A673 (cell line): Measurements from ENCODE around the gene SPRED3. TPM values are rescaled to one million over a fixed set of nuclear protein-coding genes. Genes with fewer than 3 reads are reported as not detected.

ENCODE experiments used
- BruUV-seq: library from RNA; stranded (reverse); fragments of 400-500 nt; replicated peaks from 2 replicates; lab custom pipeline; 2021; lab: Mats Ljungman, UMichigan
- CTCF ChIA-PET: fragments of 300-600 bp; sonication (Branson Sonifier 250); formaldehyde crosslinking; loops from one replicate; lab custom pipeline; 2022; ENCODE audit warnings: antibody characterized with exemption; lab: Charles Lee
- POLR2A ChIA-PET: fragments of 300-600 bp; sonication (Branson Sonifier 250); formaldehyde crosslinking; loops from one replicate; lab custom pipeline; 2022; ENCODE audit warnings: antibody characterized with exemption; ENCODE audit not compliant: low non-redundant PET; lab: Charles Lee
- DNase-seq: peaks from one replicate; pipeline ENCODE4 v3.0.0-alpha.2; 2015; ENCODE audit warnings: low spot score
- H3K27ac ChIP-seq: fragments of 200-600 bp; sonication (generic); 2 replicates; pipeline ENCODE4 v1.5.1; 2016; ENCODE audit warnings: mixed run types, low read depth, mild to moderate bottlenecking, mixed read lengths, antibody characterized with exemption, low read length; ENCODE audit not compliant: poor library complexity, severe bottlenecking
- H3K27me3 ChIP-seq: fragments of 200-600 bp; sonication (generic); replicated peaks from 2 replicates; pipeline ENCODE4 v1.6.1; 2017; ENCODE audit warnings: mixed run types, low read depth, mild to moderate bottlenecking, mixed read lengths, antibody characterized with exemption, low read length; ENCODE audit not compliant: insufficient read depth, poor library complexity
- H3K36me3 ChIP-seq: fragments of 200-600 bp; sonication (generic); 2 replicates; pipeline ENCODE4 v1.6.1; 2016; ENCODE audit warnings: mixed run types, mild to moderate bottlenecking, mixed read lengths, antibody characterized with exemption, low read length; ENCODE audit not compliant: insufficient read depth, poor library complexity, severe bottlenecking
- H3K4me1 ChIP-seq: fragments of 200-600 bp; sonication (generic); 2 replicates; pipeline ENCODE4 v1.6.1; 2017; ENCODE audit warnings: mixed run types, mild to moderate bottlenecking, mixed read lengths, antibody characterized with exemption, low read length; ENCODE audit not compliant: insufficient read depth, poor library complexity, severe bottlenecking
- H3K4me3 ChIP-seq: fragments of 200-600 bp; sonication (generic); 2 replicates; pipeline ENCODE4 v1.5.1; 2016; ENCODE audit warnings: low read depth, mixed run types, mild to moderate bottlenecking, mixed read lengths, low read length; ENCODE audit not compliant: poor library complexity, severe bottlenecking
- H3K9me3 ChIP-seq: fragments of 200-600 bp; sonication (generic); 2 replicates; pipeline ENCODE4 v1.6.1; 2016; ENCODE audit warnings: mixed run types, low read depth, mild to moderate bottlenecking, mixed read lengths, antibody characterized with exemption, low read length; ENCODE audit not compliant: poor library complexity, severe bottlenecking
- CTCF ChIP-seq: fragments of 300-800, 200-600 bp; sonication (generic); conservative IDR thresholded peaks from 2 replicates; pipeline ENCODE4 v1.5.1; 2017; ENCODE audit warnings: low read depth, mild to moderate bottlenecking, antibody characterized with exemption, low read length, moderate library complexity, mixed read lengths
- EZH2 ChIP-seq: fragments of 200-600 bp; sonication (generic); IDR thresholded peaks from 2 replicates; pipeline ENCODE4 v1.6.1; 2017; ENCODE audit warnings: borderline replicate concordance, low read depth, mild to moderate bottlenecking, mixed read lengths, antibody characterized with exemption, low read length; ENCODE audit not compliant: poor library complexity, severe bottlenecking
- intact Hi-C: fragments of 100-400 bp; cut with micrococcal nuclease; formaldehyde crosslinking; loops from one replicate; pipeline ENCODE4 v1.10.0; 2022; ENCODE audit not compliant: unreplicated experiment
- total RNA-seq: library from RNA; stranded (reverse); gene quantifications from 2 replicates; pipeline ENCODE4 v1.2.3, GENCODE V29; 2021

Gene SPRED3
- total RNA-seq, 1 experiment from 2014 or later: 6.2 TPM

DNA sequence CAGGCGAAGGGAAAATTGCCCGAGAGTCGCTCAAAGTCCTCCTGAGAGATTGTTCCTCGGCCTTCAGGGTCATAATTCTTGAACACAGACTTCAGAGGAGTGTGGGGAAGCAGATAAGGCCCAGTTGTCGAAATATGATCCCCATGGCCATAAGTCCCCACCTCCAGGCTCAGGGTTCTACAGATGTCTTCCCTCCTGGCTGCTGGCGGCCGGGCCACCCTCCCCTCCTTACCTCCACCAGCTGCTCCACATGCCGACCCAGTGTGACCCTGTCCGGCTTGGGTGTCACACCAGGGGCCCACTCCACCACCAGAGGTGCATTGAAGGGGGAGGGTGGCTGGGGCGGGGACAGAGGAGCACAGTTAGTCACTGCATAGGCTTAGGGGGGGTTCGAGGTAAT is 24.5 kb downstream of the SPRED3 start:
- Histone ChIP-seq H3K27me3 (no peaks in the 10 kb centered on the region), H3K4me3 (no peak overlapping the region), H3K9me3 (no peaks in the 10 kb centered on the region), H3K4me1 (no peaks in the 10 kb centered on the region), H3K36me3 (no peaks in the 10 kb centered on the region), H3K27ac (no peak overlapping the region)
- BruUV-seq: no TSS peak
- DNase-seq: no peak
- POLR2A ChIA-PET: no interaction called here
- TF ChIP-seq CTCF (no peak), EZH2 (no peak)
- CTCF ChIA-PET: no interaction called here
- intact Hi-C loops: no loop called here

GRCh38 chr19:38413416-38413815 is 24.9 kb downstream of the SPRED3 start:
- BruUV-seq: no TSS peak
- ChIA-PET POLR2A (no interaction called here), CTCF (no interaction called here)
- Histone ChIP-seq H3K27ac (no peak overlapping the region), H3K4me1 (no peaks in the 10 kb centered on the region), H3K27me3 (no peaks in the 10 kb centered on the region), H3K9me3 (no peaks in the 10 kb centered on the region), H3K36me3 (no peaks in the 10 kb centered on the region), H3K4me3 (no peak overlapping the region)
- DNase-seq: no peak
- TF ChIP-seq CTCF: no peak
- TF ChIP-seq EZH2: no peak
- intact Hi-C loops: no loop called here

DNA sequence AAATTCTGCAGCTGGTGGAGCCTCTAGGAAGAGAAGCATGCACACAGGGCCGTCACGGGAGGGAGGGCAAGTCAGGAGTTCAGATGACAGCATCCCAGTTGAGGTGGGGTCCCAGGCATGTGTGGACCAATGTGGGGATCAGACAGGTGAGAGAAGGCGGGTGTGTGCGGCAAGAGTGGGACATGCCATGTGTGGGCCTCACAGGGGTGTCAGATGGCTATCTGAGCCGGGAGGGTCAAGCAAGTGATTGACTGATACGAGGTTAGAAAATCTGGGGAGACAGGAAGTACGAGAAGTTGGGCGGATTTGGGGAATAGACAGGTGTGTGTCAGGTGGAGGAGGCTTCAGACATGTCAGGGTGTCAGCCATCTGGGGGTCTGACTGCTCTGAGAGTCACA is 28.6 kb downstream of the SPRED3 start:
- Histone ChIP-seq H3K27me3 (no peaks in the 10 kb centered on the region), H3K36me3 (no peaks in the 10 kb centered on the region), H3K9me3 (no peaks in the 10 kb centered on the region), H3K4me1 (no peaks in the 10 kb centered on the region), H3K27ac (no peak overlapping the region), H3K4me3 (no peak overlapping the region)
- no peak for DNase-seq
- intact Hi-C loops: no loop called here
- no TSS peak for BruUV-seq
- CTCF ChIA-PET: no interaction called here
- TF ChIP-seq CTCF (no peak), EZH2 (no peak)
- POLR2A ChIA-PET: no interaction called here
